HG03575 (cell line): Measurements from ENCODE around the gene TM7SF2.
"Not testable (repeated sequence)": the region's sequence is repeated elsewhere in the genome, so short reads cannot be mapped to it uniquely, and the experiment has no call there.

ENCODE experiments used
- ATAC-seq: cut with Tn5 transposase; IDR thresholded peaks from one replicate; pipeline ENCODE4 v1.9.1; 2021; ENCODE audit not compliant: unreplicated experiment, insufficient number of reproducible peaks, low FRiP score; ENCODE audit errors: extremely low read depth

The TM7SF2 gene

DNA sequence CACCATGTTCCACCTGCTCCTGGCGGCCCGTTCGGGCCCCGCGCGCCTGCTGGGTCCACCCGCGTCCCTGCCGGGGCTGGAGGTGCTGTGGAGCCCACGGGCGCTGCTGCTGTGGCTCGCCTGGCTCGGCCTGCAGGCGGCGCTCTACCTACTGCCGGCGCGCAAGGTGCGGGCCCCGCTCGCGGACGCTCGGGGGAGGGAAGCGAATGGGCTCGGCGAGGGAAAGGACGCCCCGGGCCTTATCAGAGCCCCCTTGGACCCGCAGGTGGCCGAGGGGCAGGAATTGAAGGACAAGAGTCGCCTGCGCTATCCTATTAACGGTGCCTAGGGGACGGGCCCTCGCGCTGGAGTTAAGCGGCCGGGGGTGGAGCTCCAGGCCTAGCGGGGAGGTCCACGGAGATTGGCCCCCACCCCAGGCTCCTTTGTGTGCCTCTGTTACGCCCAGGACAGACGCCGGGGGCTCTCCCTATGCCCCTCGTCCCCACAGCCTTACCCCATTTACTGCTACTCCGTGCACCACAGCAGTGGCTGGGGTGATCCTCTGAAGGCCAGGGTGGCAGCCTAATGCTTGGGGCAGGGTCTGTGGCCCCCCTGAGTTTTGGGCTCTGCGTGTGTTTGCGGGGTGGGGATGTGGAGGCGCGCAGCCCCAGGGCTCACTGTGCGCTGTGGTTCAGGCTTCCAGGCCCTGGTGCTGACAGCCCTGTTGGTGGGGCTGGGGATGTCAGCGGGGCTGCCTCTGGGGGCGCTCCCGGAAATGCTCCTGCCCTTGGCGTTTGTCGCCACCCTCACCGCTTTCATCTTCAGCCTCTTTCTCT lies 1.1 kb downstream of the TM7SF2 start:
- no peak for ATAC-seq

DNA sequence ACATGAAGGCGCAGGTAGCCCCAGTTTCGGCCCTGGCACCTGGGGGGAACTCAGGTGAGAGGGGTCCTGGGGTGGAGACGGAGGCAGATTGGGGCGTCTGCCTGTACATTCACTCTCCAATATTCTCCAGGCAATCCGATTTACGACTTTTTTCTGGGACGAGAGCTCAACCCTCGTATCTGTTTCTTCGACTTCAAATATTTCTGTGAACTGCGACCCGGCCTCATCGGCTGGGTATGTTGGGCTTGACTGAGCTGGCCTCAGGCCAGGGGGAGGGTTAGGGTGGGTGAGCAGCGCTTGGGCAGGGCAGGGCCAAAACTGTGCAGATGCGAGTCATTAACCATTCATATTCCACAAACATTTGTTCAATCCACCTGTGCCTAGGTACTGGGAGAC lies 1.7 kb downstream of the TM7SF2 start:
- ATAC-seq, result no peak

DNA sequence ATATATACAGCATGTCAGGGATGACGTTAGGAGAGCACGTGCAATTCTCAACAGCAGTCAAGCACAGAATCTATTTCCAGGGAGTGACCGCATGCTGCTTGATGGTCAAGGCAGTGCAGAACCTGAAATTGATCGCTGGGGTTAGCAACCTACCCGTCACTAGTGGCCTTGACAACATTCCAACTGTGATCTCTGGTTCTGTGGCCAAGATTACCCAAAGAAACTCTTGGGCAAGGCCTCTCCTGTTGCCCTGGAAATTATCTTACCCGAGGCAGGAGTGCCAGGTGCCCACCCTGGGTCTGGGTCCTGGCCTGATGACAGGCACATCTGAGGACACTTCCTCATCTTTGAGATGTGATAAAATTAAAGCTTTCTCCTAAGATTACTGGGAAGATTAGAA lies 2.2 kb downstream of the TM7SF2 start:
- no peak for ATAC-seq

DNA sequence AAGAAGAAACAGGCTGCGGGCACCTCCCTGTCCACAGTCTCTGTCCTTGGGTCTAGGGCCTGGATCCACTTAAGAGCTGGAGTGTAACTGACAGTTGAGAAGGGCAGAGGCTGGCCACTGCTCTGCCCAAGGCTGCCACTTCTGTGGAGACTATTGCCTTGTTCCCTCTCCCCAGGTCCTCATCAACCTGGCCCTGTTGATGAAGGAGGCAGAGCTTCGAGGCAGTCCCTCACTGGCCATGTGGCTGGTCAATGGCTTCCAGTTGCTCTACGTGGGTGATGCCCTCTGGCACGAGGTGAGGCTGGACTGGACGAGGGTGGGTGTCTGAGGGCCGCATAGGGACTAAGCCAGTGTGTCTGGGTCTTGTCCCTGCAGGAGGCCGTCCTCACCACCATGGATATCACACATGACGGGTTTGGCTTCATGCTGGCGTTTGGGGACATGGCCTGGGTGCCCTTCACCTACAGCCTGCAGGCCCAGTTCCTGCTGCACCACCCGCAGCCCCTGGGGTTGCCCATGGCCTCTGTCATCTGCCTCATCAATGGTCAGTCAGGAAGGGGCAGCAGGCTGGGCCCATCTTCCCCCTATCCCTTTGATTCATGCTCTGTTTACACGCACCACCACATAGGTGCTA lies 3.0 kb downstream of the TM7SF2 start:
- ATAC-seq, result no peak

DNA sequence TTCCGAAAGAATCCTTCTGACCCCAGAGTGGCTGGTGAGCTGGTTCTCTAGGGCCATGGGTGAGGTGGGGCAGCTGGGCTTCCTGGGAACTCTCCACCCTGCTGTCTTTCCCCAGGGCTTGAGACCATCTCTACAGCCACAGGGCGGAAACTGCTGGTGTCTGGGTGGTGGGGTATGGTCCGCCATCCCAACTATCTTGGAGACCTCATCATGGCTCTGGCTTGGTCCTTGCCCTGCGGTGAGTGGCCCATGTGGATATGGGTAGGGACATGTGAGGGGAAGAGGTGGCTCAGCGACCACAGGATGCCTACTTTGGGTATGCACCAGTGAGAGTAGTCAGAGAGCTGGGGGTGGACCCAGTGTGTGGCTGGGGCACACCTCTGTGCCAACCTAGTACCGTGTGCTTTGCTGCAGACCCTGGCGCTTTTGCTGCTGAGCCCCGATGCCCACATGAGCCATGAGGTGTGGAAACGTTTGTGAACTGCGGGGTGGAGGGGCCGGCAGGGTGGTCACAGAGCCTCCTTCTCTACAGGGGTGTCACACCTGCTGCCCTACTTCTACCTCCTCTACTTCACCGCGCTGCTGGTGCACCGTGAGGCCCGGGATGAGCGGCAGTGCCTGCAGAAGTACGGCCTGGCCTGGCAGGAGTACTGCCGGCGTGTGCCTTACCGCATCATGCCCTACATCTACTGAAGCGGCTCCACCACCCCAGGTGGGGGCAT lies 3.9 kb downstream of the TM7SF2 start:
- ATAC-seq, result no peak

DNA sequence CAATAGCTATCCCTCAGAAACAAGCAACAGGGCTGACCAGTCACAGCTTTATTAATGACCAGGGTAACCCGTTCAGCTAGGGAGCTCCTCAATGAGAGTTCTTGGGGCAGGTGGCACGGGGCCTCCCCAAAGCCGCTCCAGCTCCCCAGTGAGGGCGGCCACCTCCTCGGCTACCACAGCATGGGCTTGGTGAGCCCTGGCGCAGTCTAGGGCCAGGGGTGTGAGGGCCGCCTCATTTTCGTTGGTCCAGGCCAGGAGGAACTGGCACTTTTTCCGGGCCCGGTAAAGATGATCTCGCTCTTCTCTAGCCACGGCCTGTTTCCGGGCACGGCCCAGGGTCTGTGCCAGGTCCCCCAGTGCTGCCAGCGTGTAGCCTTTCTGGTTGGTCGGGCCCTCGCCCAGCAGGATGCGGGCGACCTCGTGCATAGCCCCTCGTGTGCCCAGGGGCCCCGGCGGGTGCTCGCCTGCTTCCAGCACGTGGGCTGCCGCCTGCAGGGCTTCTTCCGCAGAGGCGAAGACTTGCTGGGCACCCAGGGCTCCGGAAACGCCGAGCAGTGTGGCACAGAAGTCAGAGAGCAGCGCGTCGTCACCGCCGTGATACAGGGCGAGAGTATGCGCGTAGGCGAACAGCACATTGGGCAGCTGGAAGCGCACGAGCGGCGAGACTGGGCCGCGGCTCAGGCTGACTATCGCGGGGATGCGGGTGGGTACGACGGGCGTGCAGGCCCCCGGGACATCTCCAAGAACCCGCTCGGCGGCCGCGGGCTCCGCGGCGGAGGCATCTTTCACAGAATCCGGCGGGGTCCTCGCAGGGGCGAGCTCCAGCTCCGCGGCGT lies 4.9 kb downstream of the TM7SF2 start:
- no peak for ATAC-seq

DNA sequence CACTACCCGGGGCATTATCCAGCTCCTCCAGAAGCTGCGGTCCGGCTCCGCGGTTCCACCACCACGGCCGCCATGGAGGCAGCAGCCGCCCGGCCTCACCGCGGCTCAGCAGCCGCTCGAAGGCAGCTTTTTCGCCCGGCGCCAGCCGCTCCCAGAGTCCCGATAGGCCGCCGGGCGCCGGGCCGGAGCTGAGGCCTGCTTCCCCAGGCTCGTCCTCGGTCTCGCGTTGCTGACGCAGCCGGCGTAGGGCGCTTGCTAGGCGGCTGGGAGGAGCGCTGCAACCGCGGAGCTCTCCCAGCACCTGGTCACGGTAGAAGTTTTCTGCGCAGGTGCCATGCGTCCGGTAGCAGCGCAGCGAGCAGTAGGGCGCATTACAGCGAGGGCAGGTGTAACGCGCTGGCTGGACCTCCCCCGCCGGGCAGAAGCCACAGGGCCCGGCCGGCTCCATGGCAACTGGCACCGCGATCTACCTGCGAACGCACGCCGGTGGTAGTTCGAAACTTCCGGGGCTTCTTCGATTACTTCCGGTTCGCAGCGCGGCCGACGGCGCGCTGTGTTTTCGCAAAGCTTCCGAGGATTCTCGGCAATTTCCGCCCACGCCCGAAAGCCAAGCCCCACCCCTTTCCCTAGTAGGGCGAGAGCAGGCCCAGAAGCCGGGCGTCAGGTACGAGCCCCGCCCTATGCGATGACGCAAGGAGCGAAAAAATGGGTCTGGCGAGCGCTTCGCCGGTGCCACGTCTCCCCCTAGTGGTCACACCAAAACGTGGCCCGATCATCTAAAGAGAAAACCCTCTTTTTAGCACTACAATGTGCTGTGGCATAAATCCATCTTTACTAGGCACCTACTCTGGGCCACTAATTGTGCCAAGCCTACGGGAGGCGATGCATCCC lies 5.8 kb downstream of the TM7SF2 start, which contains the start of gene ZNHIT2:
Gene ZNHIT2 (minus strand): TSS at position 496 of the 891 bp plus-strand sequence. CDS start 48 bp downstream, at position 448.
- ATAC-seq, result peak; percentile 31

DNA sequence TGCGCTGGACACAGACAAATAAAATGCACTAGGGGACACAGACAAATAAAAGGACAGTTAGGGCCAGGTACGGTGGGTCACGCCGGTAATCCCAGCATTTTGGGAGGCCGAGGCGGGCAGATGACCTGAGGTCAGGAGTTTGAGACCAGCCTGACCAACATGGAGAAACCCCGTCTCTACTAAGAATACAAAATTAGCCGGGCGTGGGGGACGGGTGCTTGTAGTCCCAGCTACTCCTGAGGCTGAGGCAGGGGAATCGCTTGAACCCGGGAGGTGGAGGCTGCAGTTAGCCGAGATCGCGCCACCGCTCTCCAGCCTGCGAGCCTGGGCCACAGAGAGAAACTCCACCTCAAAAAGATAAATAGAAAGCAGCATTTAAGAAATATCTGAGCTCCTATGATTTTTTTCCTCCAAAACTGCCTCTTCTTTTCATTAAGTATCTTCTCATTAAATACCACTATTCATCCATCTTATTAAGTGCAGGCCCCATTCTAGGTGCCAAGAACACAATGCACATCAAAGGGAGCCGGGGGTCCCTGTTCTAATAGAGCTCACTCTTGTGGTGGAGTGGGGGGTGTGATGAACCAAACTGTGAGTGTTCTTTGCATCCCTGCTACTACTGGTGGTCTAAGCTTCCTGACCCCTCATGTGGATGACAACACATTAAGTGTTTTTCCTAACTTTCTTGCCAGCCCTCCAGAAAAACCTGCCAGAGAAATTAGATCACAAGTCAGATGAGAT lies 6.6 kb downstream of the TM7SF2 start:
- no peak for ATAC-seq

DNA sequence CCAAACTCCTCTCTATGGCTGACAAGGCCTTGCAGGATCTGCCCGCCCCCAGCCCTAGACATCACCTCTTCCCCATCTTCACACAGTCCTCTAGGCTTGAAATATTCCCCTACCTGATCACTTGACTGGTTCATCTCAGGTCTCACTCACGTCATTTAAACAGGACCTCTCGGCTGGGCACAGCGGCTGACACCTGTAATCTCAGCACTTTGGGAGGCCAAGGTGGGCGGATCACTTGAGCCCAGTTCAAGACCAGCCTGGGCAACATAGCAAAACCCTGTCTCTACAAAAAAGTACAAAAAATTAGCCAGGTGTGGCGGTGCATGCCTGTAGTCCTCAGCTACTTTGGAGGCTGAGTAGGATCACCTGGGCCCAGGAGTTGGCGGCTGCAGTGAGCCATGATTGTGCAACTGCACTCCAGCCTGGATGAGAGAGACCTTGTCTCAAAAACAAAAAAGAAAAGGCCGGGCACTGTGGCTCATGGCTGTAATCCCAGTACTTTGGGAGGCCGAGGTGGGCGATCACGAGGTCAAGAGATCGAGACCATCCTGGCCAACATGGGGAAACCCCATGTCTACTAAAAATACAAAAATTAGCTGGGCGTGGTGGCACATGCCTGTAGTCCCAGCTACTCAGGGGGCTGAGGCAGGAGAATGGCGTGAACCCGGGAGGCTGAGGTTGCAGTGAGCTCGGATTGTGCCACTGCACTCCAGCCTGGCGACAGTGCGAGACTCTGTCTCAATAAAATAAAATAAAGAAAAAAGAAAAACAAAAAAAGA lies 7.4 kb downstream of the TM7SF2 start:
- not testable (repeated sequence) for ATAC-seq

DNA sequence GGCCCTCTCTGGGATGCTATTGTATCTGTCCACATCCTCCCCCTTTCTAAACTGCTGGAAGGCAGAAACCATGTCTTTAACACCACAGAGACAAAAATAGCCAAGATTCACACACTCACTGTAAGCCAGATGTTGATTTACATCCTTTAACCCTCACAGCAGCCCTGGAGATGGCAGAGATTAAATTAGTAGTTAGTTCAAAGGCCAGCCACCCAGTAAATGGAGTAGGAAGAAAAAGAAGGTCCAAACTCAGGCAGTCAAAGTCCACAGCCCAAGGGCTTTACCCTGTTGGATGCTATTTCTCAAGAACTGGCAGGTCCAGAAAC lies 8.0 kb downstream of the TM7SF2 start:
- no peak for ATAC-seq

DNA sequence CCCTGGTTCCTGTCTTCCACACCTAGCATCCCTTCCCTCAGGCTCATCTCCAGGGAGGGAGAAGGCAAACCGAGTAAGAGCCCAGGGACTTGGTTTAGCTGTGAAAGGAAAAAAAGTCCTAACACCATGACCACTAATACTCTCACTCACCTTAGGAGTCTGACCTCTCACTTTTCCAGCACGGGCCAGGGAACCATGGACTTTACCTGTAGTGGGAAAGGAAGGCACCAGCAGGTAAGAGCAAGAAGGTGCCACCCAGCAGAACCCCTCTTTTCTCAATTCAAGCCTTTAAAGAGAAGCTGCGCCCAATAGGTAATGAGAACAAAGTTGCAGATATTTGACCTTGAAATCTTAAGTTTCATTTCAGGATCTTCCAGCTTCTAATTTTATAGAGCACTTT lies 9.2 kb downstream of the TM7SF2 start:
- no peak for ATAC-seq

DNA sequence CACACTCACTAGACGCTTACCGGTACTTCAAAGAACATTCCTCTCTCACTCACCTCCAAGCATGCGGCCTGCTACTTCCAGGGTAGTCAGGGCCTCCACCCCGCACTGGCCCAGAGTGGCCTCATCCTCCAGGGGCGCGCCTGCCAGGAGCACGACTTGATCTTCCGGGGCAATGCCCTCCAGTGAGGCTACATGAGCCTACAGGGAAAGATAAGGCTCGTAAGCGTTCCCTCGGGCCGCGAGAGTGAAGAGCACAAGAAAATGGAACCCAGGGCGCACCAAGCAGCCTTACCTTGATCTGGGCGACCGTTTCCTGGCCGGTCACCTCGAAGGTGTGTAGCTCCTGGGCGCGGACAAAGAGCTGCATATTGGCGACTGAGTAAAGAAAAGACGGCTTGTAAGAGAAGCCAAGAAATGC lies 9.8 kb downstream of the TM7SF2 start:
- no peak for ATAC-seq

DNA sequence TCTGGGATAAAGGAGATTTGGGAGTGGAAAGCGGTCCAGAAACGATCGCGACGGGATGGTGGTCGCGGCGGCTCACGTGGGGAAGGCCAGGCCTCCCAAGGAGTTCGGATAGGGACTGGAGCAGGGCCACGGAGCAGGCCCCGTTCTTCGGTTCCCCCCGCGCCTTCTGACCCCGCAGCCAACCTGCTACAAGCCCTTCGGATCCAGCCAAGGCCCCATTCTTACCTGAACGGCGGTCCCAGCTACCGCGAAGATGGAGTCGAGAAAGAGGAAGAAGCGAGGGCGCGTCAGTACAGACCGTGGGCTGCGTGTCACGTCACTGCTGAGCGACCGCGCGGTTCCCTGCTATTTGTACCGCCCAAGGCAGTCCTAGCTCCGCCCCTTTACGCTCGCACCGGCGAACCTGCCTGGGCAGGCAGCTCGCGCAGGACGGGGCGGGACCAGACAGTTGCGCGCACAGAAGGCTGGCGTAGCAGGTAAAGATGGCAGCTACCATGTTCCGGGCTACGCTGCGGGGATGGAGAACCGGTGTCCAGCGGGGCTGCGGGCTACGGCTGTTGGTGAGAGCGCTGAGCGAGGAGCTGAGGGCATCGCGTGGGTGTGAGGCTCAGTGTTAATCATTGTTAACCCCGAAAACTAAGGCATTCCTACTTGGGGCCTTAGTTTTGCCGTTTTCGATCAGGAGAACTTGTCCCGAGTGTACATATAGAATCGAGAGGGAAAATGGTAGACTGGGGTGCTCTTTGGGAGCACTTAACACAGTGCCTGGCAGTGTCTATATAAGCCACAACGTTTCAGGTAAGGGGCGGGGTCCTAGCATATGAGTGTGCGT lies 10.4 kb downstream of the TM7SF2 start, which contains the start of the genes FAU and MRPL49:
Gene FAU (minus strand): TSS at position 270 of the 832 bp plus-strand sequence. CDS start 321 bp downstream, outside the sequence.
Gene MRPL49 (plus strand): TSS at position 457 of the 832 bp plus-strand sequence. CDS start 26 bp downstream, at position 483.
- ATAC-seq, result no peak

DNA sequence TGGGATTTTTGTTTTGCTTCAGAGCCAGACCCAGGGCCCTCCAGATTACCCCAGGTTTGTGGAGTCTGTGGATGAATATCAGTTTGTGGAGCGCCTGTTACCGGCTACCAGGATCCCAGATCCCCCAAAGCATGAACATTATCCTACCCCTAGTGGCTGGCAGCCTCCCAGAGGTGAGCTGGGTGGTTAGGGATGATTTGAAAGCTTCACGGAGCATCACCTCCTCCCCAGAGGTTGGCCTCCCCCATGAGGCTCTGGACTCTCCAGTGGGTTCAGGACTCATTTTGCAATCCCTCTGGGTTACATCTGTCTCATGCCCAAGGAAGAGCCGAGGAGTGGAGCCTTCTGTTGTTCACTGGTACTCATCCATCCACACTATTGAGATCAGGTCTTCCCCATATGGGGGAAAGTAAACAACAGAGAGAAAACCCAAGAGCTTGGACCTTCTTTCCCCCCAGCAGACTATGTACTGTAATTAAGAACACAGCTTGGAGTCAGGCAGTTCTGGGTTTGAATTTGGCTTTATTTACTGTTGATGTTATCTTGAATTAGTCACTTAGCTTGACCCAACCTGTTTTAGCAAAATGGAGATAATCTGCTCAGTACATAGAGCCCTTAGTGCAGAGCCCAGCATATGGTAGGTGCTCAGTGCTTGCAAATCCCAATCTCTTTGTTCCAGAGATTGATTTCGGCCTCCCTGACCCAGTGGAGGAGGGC lies 13.0 kb downstream of the TM7SF2 start:
- ATAC-seq, result no peak
